Tibial artery (tissue), 4 donors: ENCODE measurements around the gene EVI5.

Source experiments
- DNase-seq, 2 donors: peaks; one replicate each; pipeline ENCODE4 v3.0.0-alpha.2; 2019
- H3K27ac ChIP-seq, 2 donors: fragments of 200-600 bp; sonication (generic) in 1 of 2; 1 replicate in 1 of 2; 2 replicates in 1 of 2; pipeline ENCODE4 v1.5.1; 2018 to 2019; ENCODE audit warnings: mild to moderate bottlenecking in 1 of 2
- H3K27me3 ChIP-seq, 2 donors: fragments of 200-600 bp; sonication (generic) in 1 of 2; one replicate each; pipeline versions ENCODE4 v1.5.1 to v1.6.0; 2016 to 2019
- H3K36me3 ChIP-seq, 3 donors: fragments of 200-600 bp; sonication (generic) in 2 of 3; one replicate each; pipeline ENCODE4 v1.5.1; 2016 to 2019; ENCODE audit warnings: mild to moderate bottlenecking in 2 of 3
- H3K4me1 ChIP-seq, 4 donors: fragments of 200-600 bp; sonication (generic) in 2 of 4; 1 replicate in 3 of 4; 2 replicates in 1 of 4; pipeline ENCODE4 v1.5.1; 2016 to 2019
- H3K4me3 ChIP-seq, 2 donors: fragments of 200-600 bp; sonication (generic) in 1 of 2; 1 replicate in 1 of 2; 2 replicates in 1 of 2; pipeline ENCODE4 v1.5.1; 2018 to 2019; ENCODE audit warnings: mild to moderate bottlenecking in 2 of 2
- H3K9me3 ChIP-seq, 3 donors: fragments of 200-600 bp; sonication (generic) in 1 of 3; one replicate each; pipeline ENCODE4 v1.5.1; 2016 to 2019
- CTCF ChIP-seq, 2 experiments: fragments of 200-600 bp in 1 of 2; fragments of 450-650 bp in 1 of 2; IDR thresholded peaks; one replicate each; pipeline ENCODE4 v1.5.1; 2017 to 2019; ENCODE audit warnings: antibody characterized with exemption in 2 of 2, mild to moderate bottlenecking in 1 of 2, moderate library complexity in 1 of 2
- intact Hi-C: fragments of 100-400 bp; cut with DNase I; formaldehyde crosslinking; loops from one replicate; pipeline ENCODE4 v1.15.0; 2023; ENCODE audit warnings: low total_unique reads

Gene EVI5

GRCh38 chr1:92690212-92690906 lies 94.5 kb downstream of the EVI5 start:
- H3K4me3 ChIP-seq: no peak overlapping the region
- intact Hi-C loops: no loop called here
- H3K27me3 ChIP-seq: no peaks in the 10 kb centered on the region
- peaks cover 0 to 4% (median 0%) of the 10 kb centered on the region in 3 donors for H3K9me3 ChIP-seq
- no peak for TF ChIP-seq CTCF (IDR thresholded peaks at IDR 0.05)
- H3K27ac ChIP-seq: no peak overlapping the region
- DNase-seq: no peak
- no peaks in the 10 kb centered on the region for H3K4me1 ChIP-seq
- H3K36me3 ChIP-seq: peaks cover 55 to 60% (median 55%) of the 10 kb centered on the region in 3 donors

GRCh38 chr1:92679980-92680379 lies 104.9 kb downstream of the EVI5 start:
- intact Hi-C loops: no loop called here
- Histone ChIP-seq H3K27me3 (no peaks in the 10 kb centered on the region), H3K36me3 (peaks cover 15 to 33% (median 29%) of the 10 kb centered on the region in 3 donors)

GRCh38 chr1:92663775-92664174 lies 121.1 kb downstream of the EVI5 start:
- Histone ChIP-seq H3K36me3 (peaks cover 5 to 17% (median 15%) of the 10 kb centered on the region in 3 donors), H3K27me3 (no peaks in the 10 kb centered on the region), H3K4me3 (no peak overlapping the region), H3K9me3 (no peaks in the 10 kb centered on the region), H3K27ac (no peak overlapping the region), H3K4me1 (no peaks in the 10 kb centered on the region)
- no peak for TF ChIP-seq CTCF (IDR thresholded peaks at IDR 0.05)
- intact Hi-C loops: no loop called here
- DNase-seq: no peak

More at GRCh38 chr1:92679980-92680379, 104.9 kb downstream of the EVI5 start:
- DNase-seq: no peak
- Histone ChIP-seq H3K27ac (no peak overlapping the region), H3K9me3 (no peaks in the 10 kb centered on the region), H3K4me1 (no peaks in the 10 kb centered on the region), H3K4me3 (no peak overlapping the region)
- no peak for TF ChIP-seq CTCF (IDR thresholded peaks at IDR 0.05)

- H3K36me3 ChIP-seq: peaks cover 13 to 28% (median 27%) of the 10 kb centered on the region in 3 donors
- H3K27ac ChIP-seq: no peak overlapping the region
- intact Hi-C loops: no loop called here
Measured at GRCh38 chr1:92662048-92662447, 122.9 kb downstream of the EVI5 start.

GRCh38 chr1:92657701-92658100 lies 127.2 kb downstream of the EVI5 start:
- H3K4me1 ChIP-seq: no peaks in the 10 kb centered on the region
- no peak overlapping the region for H3K4me3 ChIP-seq
- no peak overlapping the region for H3K27ac ChIP-seq
- peaks cover 3 to 30% (median 22%) of the 10 kb centered on the region in 3 donors for H3K9me3 ChIP-seq
- intact Hi-C loops: no loop called here
- H3K36me3 ChIP-seq: peaks cover 29 to 56% (median 45%) of the 10 kb centered on the region in 3 donors
- no peak for DNase-seq
- H3K27me3 ChIP-seq: no peaks in the 10 kb centered on the region
- no peak for TF ChIP-seq CTCF (IDR thresholded peaks at IDR 0.05)

More at GRCh38 chr1:92662048-92662447, 122.9 kb downstream of the EVI5 start:
- DNase-seq: no peak
- TF ChIP-seq CTCF (IDR thresholded peaks at IDR 0.05): no peak
- H3K9me3 ChIP-seq: peaks cover 0 to 6% (median under 1%) of the 10 kb centered on the region in 3 donors
- no peak overlapping the region for H3K4me3 ChIP-seq
- no peaks in the 10 kb centered on the region for H3K4me1 ChIP-seq
- H3K27me3 ChIP-seq: no peaks in the 10 kb centered on the region
